HG02623 (cell line): ENCODE results near the gene FCHSD2.
"Not testable (repeated sequence)": the region's sequence is repeated elsewhere in the genome, so short reads cannot be mapped to it uniquely, and the experiment has no call there.

Experiments used
- ATAC-seq: cut with Tn5 transposase; IDR thresholded peaks from one replicate; pipeline ENCODE4 v1.9.1; 2021; ENCODE audit warnings: moderate library complexity; ENCODE audit not compliant: unreplicated experiment

FCHSD2 gene

GRCh38 chr11:72940417-72940816 is 201.7 kb downstream of the FCHSD2 start:
- ATAC-seq: no peak

- ATAC-seq: no peak
Measured at GRCh38 chr11:72939031-72939430, 203.1 kb downstream of the FCHSD2 start.

- ATAC-seq: no peak
Measured at GRCh38 chr11:72937439-72937838, 204.7 kb downstream of the FCHSD2 start.

GRCh38 chr11:72935700-72936099 is 206.4 kb downstream of the FCHSD2 start:
- ATAC-seq: no peak

GRCh38 chr11:72932132-72932570 is 210.0 kb downstream of the FCHSD2 start:
- no peak for ATAC-seq

GRCh38 chr11:72930008-72930407 is 212.1 kb downstream of the FCHSD2 start:
- no peak for ATAC-seq

GRCh38 chr11:72929256-72929655 is 212.9 kb downstream of the FCHSD2 start:
- ATAC-seq: no peak

- no peak for ATAC-seq
Measured at GRCh38 chr11:72927380-72927779, 214.7 kb downstream of the FCHSD2 start.

- no peak for ATAC-seq
Measured at GRCh38 chr11:72926076-72926475, 216.0 kb downstream of the FCHSD2 start.

- ATAC-seq: no peak
Measured at GRCh38 chr11:72925656-72926055, 216.5 kb downstream of the FCHSD2 start.

- ATAC-seq: no peak
Measured at GRCh38 chr11:72924568-72925190, 217.4 kb downstream of the FCHSD2 start.

- ATAC-seq: no peak
Measured at GRCh38 chr11:72921028-72921716, 220.9 kb downstream of the FCHSD2 start.

GRCh38 chr11:72920001-72920400 is 222.1 kb downstream of the FCHSD2 start:
- no peak for ATAC-seq

GRCh38 chr11:72918851-72919250 is 223.3 kb downstream of the FCHSD2 start:
- no peak for ATAC-seq

GRCh38 chr11:72912253-72912652 is 229.9 kb downstream of the FCHSD2 start:
- ATAC-seq: no peak

- ATAC-seq: not testable (repeated sequence)
Measured at GRCh38 chr11:72909558-72910388, 232.3 kb downstream of the FCHSD2 start.

- no peak for ATAC-seq
Measured at GRCh38 chr11:72908032-72908676, 234.0 kb downstream of the FCHSD2 start.

GRCh38 chr11:72904016-72904415 is 238.1 kb downstream of the FCHSD2 start:
- no peak for ATAC-seq

GRCh38 chr11:72901374-72901773 is 240.7 kb downstream of the FCHSD2 start:
- no peak for ATAC-seq

GRCh38 chr11:72900013-72900412 is 242.1 kb downstream of the FCHSD2 start:
- no peak for ATAC-seq

- no peak for ATAC-seq
Measured at GRCh38 chr11:72899238-72899637, 242.9 kb downstream of the FCHSD2 start.
